ENCODE results near the gene ARMC9.

Gene ARMC9

DNA sequence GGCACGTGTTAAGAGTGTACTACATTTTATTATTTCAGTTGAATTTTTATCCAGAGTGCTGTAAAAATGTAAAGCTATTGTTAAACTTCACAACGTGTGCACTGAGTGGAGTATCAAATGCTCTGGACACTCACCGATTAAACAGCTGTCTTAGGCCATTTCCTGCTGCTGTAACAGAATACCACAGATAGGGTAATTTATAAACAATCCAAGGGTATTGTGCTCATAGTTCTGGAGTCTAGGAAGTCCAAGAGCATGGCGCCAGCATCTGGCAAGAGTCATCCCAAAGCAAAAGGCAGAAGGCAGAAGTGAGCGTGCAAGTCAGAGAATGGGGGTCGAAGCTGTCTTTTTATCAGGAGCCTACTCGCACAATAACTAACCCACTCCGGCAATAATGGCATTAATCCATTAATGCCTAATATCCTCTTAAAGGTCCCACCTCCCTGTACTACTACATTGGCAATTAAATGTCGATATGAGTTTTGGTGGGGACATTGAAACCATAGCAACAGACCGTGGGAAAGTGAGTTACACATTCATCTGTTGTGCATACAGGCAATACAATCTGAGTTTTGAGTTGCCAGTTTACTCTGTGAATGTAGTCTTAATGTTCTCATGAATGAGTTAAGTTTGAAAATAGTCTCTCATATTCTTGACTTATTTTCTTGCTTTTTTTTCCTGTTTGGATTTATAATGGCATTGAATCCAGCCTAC is 64.8 kb downstream of the ARMC9 start:
- no peak overlapping the region for H3K4me2 ChIP-seq
- no peaks in the 10 kb centered on the region for H4K20me1 ChIP-seq (ENCODE audit: insufficient read depth)
- H3K4me3 ChIP-seq (IDR thresholded peaks at IDR 0.05; ENCODE audit: insufficient read depth, low read depth, low read length), result no peak overlapping the region

DNA sequence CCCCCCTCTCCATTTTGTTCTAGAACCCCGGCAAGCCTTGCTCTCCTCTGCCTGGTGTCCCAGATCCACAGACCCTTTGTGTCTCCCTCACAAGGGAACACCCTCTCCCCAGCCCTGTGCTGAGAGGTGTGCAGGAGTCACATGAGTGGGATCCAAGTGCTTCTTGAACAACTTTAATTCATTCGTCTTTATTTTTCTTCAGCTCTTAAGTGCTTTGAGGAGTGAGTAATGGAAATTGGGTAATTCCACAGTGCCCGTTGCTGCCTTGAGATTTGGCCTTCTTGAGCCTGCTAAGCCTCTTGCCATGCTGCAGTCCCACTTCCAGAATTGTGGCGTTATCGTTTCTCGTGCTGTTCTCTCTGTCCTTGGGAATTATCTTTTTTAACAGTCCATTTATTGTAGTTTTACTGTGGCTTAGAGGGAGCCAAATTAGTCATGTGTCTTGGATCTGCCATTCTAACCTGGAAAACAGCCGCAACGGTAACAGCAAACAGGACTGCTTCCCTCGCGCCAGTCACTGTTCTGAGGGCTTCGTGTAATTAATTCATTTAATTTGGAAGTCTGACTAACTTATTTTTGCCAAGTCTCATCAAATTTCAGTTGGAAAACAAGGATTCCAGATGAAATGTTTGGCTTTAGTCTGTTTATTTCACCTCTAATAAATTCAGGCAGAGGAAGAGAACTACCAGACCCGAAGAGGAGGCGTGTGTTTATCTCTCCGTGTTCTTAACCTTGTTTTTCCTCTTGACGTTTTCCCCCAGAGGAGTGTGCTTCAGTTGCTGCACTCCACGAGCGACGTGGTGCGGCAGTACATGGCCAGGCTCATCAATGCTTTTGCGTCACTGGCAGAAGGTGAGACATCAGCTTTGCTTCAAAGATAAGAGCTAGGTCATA is 72.0 kb downstream of the ARMC9 start:
- Histone ChIP-seq H3K27ac (no peak overlapping the region), H3K36me3 (ENCODE audit: insufficient read depth) (no peaks in the 10 kb centered on the region), H3K9ac (no peak overlapping the region), H3K79me2 (ENCODE audit: insufficient read depth, low read depth) (no peaks in the 10 kb centered on the region), H3K4me3 (IDR thresholded peaks at IDR 0.05; ENCODE audit: insufficient read depth, low read depth, low read length) (no peak overlapping the region), H3K27me3 (ENCODE audit: insufficient read depth, low read depth) (no peaks in the 10 kb centered on the region), H4K20me1 (ENCODE audit: insufficient read depth) (no peaks in the 10 kb centered on the region), H2AFZ (ENCODE audit: low read depth) (no peak overlapping the region), H3K4me1 (ENCODE audit: low read depth, poor library complexity, severe bottlenecking) (no peaks in the 10 kb centered on the region), H3K4me2 (no peak overlapping the region)
- TF ChIP-seq, protein P1, sequence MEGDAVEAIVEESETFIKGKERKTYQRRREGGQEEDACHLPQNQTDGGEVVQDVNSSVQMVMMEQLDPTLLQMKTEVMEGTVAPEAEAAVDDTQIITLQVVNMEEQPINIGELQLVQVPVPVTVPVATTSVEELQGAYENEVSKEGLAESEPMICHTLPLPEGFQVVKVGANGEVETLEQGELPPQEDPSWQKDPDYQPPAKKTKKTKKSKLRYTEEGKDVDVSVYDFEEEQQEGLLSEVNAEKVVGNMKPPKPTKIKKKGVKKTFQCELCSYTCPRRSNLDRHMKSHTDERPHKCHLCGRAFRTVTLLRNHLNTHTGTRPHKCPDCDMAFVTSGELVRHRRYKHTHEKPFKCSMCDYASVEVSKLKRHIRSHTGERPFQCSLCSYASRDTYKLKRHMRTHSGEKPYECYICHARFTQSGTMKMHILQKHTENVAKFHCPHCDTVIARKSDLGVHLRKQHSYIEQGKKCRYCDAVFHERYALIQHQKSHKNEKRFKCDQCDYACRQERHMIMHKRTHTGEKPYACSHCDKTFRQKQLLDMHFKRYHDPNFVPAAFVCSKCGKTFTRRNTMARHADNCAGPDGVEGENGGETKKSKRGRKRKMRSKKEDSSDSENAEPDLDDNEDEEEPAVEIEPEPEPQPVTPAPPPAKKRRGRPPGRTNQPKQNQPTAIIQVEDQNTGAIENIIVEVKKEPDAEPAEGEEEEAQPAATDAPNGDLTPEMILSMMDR (conservative IDR thresholded peaks at IDR 0.05; ENCODE audit: low read depth, low read length), result no peak

More for the DNA sequence above, 64.8 kb downstream of the ARMC9 start:
- Histone ChIP-seq H2AFZ (ENCODE audit: low read depth) (no peak overlapping the region), H3K27ac (no peak overlapping the region), H3K9ac (no peak overlapping the region), H3K36me3 (ENCODE audit: insufficient read depth) (no peaks in the 10 kb centered on the region), H3K4me1 (ENCODE audit: low read depth, poor library complexity, severe bottlenecking) (no peaks in the 10 kb centered on the region), H3K79me2 (ENCODE audit: insufficient read depth, low read depth) (no peaks in the 10 kb centered on the region), H3K27me3 (ENCODE audit: insufficient read depth, low read depth) (no peaks in the 10 kb centered on the region)
- TF ChIP-seq, protein P1 (conservative IDR thresholded peaks at IDR 0.05; ENCODE audit: low read depth, low read length), result no peak

DNA sequence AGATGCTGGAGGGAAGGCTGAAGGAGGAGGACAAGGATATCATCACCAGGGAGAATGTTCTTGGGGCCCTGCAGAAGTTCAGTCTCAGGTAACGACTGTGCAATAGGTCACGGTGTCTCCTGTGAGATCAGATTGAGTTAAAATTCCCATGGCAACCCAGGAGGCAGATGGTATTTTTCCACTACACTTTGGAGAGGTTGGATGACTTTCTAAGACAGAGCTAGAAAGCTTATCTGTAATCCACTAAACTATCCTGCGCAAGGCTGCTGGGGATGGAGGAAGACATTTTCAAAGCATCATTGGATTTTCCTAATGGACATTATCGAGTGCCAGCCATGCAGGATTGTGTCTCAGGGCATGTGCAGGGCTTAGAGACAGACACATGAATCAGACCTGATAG is 74.6 kb downstream of the ARMC9 start:
- Histone ChIP-seq H2AFZ (ENCODE audit: low read depth) (no peak overlapping the region), H3K9ac (no peak overlapping the region), H3K4me2 (no peak overlapping the region), H3K27me3 (ENCODE audit: insufficient read depth, low read depth) (no peaks in the 10 kb centered on the region), H3K4me3 (IDR thresholded peaks at IDR 0.05; ENCODE audit: insufficient read depth, low read depth, low read length) (no peak overlapping the region), H3K79me2 (ENCODE audit: insufficient read depth, low read depth) (no peaks in the 10 kb centered on the region), H3K27ac (no peak overlapping the region), H4K20me1 (ENCODE audit: insufficient read depth) (no peaks in the 10 kb centered on the region), H3K4me1 (ENCODE audit: low read depth, poor library complexity, severe bottlenecking) (no peaks in the 10 kb centered on the region), H3K36me3 (ENCODE audit: insufficient read depth) (no peaks in the 10 kb centered on the region)
- TF ChIP-seq, protein P1 (conservative IDR thresholded peaks at IDR 0.05; ENCODE audit: low read depth, low read length), result no peak

DNA sequence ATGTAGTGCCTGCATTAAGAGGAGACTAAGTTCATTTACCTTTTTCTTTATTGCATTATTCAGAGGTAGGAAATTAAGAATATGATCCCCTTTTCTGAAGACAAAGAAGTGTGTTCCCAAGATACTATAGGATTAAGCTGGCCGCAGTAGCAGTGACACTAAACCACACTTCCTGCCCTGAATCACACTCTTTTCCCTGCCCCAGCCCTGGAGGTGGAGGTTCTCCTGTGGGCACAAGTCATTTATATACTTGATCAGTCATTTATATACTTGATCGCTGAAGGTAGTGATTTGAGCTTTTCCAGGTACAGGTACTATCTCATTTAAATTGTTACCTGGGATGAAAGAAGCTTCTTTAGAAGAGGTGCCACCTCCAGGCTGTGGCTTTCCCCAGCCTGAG is 78.6 kb downstream of the ARMC9 start:
- TF ChIP-seq, protein P1 (conservative IDR thresholded peaks at IDR 0.05; ENCODE audit: low read depth, low read length), result no peak
- Histone ChIP-seq H4K20me1 (ENCODE audit: insufficient read depth) (no peaks in the 10 kb centered on the region), H3K79me2 (ENCODE audit: insufficient read depth, low read depth) (no peaks in the 10 kb centered on the region), H3K4me3 (IDR thresholded peaks at IDR 0.05; ENCODE audit: insufficient read depth, low read depth, low read length) (no peak overlapping the region), H3K9ac (no peak overlapping the region), H3K4me2 (no peak overlapping the region), H3K27me3 (ENCODE audit: insufficient read depth, low read depth) (no peaks in the 10 kb centered on the region), H3K27ac (no peak overlapping the region), H2AFZ (ENCODE audit: low read depth) (no peak overlapping the region), H3K4me1 (ENCODE audit: low read depth, poor library complexity, severe bottlenecking) (no peaks in the 10 kb centered on the region), H3K36me3 (ENCODE audit: insufficient read depth) (no peaks in the 10 kb centered on the region)
